Activated naive CD4-positive, alpha-beta T cell treated with anti-CD3 and anti-CD28 coated beads for 36 hours (primary cell): Measurements from ENCODE around the gene ZFPM1. TPM values are rescaled to one million over a fixed set of nuclear protein-coding genes. Genes with fewer than 3 reads are reported as not detected.

Source experiments
- CTCF ChIA-PET: fragments of 350-600 bp; sonication (Branson Sonifier 250); formaldehyde crosslinking; loops from one replicate; lab custom pipeline; 2021; ENCODE audit warnings: antibody characterized with exemption; lab: Charles Lee
- DNase-seq: peaks from one replicate; pipeline ENCODE4 v3.0.0-alpha.2; 2020
- H3K27ac Mint-ChIP-seq: one replicate; pipeline ENCODE4 v1.8.0; 2021; ENCODE audit warnings: mild to moderate bottlenecking, mixed read lengths
- H3K27me3 Mint-ChIP-seq: one replicate; pipeline ENCODE4 v1.8.0; 2021; ENCODE audit warnings: low read depth, mixed read lengths
- H3K36me3 Mint-ChIP-seq: one replicate; pipeline ENCODE4 v1.8.0; 2021; ENCODE audit warnings: low read depth, mixed read lengths
- H3K4me1 Mint-ChIP-seq: one replicate; pipeline ENCODE4 v1.8.0; 2021; ENCODE audit warnings: low read depth, mixed read lengths
- H3K4me3 Mint-ChIP-seq: one replicate; pipeline ENCODE4 v1.8.0; 2021; ENCODE audit warnings: mild to moderate bottlenecking, moderate library complexity, mixed read lengths
- H3K9me3 Mint-ChIP-seq: one replicate; pipeline ENCODE4 v1.8.0; 2021; ENCODE audit warnings: mixed read lengths
- intact Hi-C: fragments of 100-400 bp; cut with micrococcal nuclease; formaldehyde crosslinking; loops from one replicate; pipeline ENCODE4 v1.15.1; 2023
- microRNA-seq: library from miRNA; unstranded; fragments of <30 nt; microRNA quantifications from one replicate; pipeline ENCODE4 v1.2.0, GENCODE V29; 2022; ENCODE audit warnings: borderline microRNAs expressed, borderline replicate concordance
- total RNA-seq, 2 experiments: library from RNA; stranded (reverse); gene quantifications; one replicate each; pipeline ENCODE4 v1.2.3, GENCODE V29; 2021

Gene ZFPM1
- total RNA-seq, 2 experiments from 2014 or later: 11.0 to 12.2 TPM

- no peaks in the 10 kb centered on the region for H3K9me3 Mint-ChIP-seq
- H3K27ac Mint-ChIP-seq: peak overlapping the region; percentile 64
These were observed 133.0 kb downstream of the ZFPM1 start for GRCh38 chr16:88585927-88586581.

More at GRCh38 chr16:88585927-88586581, 133.0 kb downstream of the ZFPM1 start:
- H3K36me3 Mint-ChIP-seq: peaks cover 35% of the 10 kb centered on the region
- no peak for DNase-seq
- H3K4me3 Mint-ChIP-seq: no peak overlapping the region
- H3K4me1 Mint-ChIP-seq: peaks cover 36% of the 10 kb centered on the region
- H3K27me3 Mint-ChIP-seq: no peaks in the 10 kb centered on the region
- intact Hi-C loops: no loop called here
- CTCF ChIA-PET: no interaction called here

Small RNA genes lying within 50 kb of the gene (microRNA-seq; reads per million reads assigned to microRNA genes)
- gene MIR5189: not detected

Other genes with a start within 250 kb of the ZFPM1 start
- gene ZNF469, start 70.3 kb upstream of the ZFPM1 start, total RNA-seq: under 1 TPM; 0.15 to 0.17 TPM
- gene ZC3H18, start 117.1 kb downstream of the ZFPM1 start, total RNA-seq: 10 to 100 TPM; 55.8 to 58.5 TPM
- gene IL17C, start 185.3 kb downstream of the ZFPM1 start, total RNA-seq: not detected
- 100 to 1,000 TPM; 167 to 180 TPM for gene CYBA, start 197.8 kb downstream of the ZFPM1 start, total RNA-seq
- gene MVD, start 209.8 kb downstream of the ZFPM1 start, total RNA-seq: 10 to 100 TPM; 90.5 to 96.8 TPM
- 1 to 10 TPM; 2.9 to 3.0 TPM for gene SNAI3, start 233.2 kb downstream of the ZFPM1 start, total RNA-seq